Effector CD4-positive, alpha-beta T cell (primary cell): ENCODE measurements around the gene MVB12B.
"Not testable (repeated sequence)": the region's sequence is repeated elsewhere in the genome, so short reads cannot be mapped to it uniquely, and the experiment has no call there.

Experiments
- DNase-seq: peaks from one replicate; pipeline ENCODE4 v3.0.0-alpha.2; 2020

MVB12B gene

DNA sequence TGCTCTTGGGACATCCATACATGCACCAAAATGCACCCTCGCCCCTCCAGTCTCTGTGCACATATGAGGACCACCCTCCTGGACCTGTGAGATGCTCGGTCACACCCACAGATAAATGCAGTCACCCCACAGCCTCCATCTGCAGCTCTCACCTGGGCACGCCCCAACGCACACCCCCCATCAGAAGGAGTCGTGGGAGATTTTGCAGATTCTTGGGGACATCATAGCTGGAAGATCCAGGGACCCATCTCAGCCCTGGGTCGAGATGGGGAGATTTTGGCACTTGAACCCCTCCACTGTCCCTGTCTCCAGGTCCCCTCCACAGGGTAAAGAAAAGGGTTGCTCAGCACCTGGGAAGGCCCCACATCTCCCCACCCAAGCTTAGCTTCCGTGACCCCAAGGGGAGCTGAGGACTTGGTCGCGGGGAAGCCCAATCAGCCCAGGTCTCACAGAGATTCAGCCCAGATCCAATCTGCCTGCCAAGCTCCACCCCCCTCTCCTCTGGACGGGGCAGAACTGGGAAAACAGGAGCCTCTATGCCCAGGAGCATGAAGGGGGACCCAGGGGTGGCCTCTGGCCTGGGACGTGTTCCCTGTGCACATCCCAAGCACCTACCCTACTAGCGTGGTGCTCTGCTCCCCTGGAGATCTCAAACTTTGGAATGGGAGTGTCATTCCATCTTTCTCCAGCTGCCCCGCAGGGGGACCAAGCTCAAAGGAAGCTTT lies 197.9 kb downstream of the MVB12B start:
- DNase-seq, result no peak

DNA sequence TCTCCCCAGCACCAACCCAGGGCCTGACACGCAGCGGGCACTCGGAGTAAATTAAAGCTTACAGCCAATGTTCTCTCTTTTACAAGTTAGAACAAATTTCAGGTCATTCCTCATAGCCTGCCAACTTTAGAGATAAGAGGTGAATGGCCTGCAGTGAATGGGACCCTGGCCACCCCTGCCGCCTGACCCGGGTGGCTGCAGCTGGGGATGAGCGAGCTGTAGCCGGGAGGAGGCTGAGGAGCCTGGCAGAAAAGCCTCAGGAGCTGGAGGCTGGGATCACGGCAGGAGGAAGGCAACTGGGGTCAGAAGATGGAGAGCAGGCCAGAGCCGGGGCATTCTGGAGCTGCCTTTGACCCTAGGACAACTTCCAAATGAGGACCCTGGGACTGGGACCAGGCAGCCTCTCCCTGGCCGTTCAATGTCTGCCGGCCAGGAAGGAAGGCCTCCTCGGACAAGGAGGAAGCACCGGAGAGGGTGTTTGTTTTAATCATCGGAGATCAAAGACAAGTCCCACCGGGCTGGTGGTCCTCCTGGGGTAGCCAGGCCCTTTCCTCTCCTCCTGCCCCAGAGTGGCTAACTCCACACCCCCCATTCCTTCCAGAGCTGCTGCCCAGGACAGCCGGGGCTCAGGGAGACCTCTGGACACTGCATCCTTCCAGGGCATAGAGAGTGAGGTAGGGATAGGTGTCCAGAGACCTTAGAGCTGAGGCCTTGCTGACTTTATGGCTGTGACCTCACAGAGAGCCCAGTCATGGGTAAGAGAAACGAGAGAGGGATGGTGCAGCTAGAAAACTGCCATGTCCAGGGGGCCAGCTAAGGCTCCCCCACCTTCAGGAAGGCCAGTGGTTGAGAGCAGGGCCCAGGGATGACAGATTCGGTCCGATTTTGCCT lies 199.8 kb downstream of the MVB12B start:
- no peak for DNase-seq

DNA sequence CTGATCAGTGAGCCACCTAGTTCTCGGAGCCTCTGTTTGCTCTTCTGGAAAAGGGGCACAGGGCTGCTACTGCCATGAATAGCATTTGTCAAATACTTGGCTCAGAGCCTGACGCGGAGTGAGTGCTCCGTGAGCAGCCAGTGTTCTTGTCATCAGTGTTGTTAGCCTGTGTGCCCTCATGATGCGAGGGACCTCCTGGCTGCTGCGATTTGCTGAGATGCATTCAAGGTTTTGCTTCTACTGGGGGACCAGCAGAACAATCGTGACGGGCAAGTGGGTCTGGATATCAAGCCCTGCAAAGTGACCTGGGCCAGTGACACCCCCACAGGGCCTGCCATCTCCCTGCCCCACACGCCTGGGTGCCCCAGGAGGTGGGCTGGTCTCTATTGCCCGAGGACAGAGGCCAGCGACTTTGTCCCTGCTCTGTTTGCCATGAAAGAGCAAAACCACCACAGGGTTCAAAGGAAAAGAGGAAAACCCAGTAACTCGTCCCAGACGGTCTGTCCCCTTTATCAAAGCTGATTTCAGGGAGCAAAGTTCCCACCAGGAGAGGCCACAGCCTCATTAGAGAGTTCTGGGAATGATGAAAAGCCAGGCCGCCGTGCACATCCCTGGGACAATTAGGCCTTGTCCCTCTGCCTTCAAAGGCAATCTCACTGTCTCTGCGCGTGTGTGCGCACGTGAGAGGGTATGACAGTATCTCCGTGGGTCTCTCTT lies 200.6 kb downstream of the MVB12B start:
- DNase-seq, result no peak

DNA sequence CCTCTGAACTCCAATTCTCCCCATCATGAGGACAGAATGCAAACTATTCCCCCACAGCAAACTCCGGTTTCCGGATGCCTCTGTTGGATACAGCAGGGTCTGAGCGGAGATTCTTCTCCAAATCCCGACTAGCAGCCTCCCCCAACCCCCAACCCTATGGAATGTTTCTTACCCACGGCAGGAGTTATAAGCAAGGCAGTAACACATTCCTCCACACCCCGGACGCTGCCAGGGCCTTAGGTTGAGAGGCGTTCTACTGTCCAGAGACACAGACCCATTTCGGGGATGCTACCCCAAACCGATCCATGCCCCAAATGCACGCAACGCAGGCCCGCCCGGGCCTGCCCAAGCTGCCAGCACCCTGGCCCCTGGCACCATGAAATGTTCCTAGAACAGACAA lies 201.5 kb downstream of the MVB12B start:
- no peak for DNase-seq

DNA sequence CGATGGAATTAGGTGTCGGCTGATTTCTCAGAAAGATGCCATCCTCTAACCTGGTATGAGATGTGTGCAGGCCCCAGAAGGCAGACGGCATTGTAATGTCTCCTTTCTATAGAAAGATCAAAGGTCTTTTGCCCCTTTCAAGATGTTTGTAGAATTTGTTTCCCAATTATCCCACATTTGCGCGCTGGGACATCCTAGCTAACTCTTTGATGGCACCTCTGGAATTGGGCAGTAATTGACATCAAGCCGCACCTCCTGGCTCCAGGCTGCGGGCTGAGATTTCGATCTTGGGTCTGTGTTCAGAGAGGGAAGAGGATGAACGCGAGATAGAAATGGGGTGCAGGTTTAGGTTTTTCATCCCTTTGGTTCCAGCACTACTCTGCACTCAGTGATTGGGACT lies 202.3 kb downstream of the MVB12B start:
- no peak for DNase-seq

DNA sequence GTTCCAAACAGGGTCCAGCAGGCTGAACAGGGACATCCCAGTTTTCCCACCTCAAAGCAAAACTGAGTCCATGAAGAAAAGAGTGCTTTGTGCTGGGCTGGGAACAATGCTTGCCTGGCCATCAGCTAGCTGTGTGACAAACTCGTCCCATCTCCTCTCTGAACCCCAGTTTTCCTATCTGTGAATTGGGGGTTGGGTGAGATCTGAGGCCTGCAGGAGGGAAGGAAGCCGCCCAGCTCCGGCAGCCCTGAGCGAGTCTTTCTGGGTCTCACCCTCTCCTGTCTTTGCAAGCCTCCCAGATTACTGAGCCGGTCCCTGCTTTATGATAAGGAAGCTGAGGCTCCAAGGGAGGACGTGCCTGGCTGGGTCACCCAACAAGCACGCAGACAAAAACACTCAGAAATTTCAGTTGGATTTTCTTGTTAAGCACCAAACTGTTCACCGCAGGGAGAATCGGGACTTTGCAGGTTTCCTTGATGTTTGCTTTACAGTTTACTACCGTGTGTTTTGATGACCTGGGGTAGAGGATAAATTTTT lies 204.5 kb downstream of the MVB12B start:
- DNase-seq, result no peak

DNA sequence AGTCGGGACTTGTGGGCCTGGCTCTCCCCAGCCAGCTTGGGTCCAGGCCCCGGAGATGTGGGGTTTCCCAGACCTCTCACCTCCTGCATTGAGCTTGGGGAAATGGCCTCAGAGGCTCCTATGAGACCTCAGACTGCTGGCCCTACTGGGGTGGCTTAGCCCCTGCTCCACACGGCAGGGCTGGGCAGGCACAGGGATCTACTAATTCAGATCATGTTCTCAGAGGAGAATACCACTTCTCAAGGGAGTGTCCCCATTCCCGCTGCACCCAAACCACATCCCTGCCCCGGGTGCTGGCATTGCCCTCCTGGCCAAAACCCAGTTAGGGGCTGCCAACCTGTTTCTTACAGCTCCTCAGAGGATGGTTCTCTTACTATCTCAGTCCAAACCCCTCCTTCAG lies 205.0 kb downstream of the MVB12B start:
- DNase-seq, result no peak

DNA sequence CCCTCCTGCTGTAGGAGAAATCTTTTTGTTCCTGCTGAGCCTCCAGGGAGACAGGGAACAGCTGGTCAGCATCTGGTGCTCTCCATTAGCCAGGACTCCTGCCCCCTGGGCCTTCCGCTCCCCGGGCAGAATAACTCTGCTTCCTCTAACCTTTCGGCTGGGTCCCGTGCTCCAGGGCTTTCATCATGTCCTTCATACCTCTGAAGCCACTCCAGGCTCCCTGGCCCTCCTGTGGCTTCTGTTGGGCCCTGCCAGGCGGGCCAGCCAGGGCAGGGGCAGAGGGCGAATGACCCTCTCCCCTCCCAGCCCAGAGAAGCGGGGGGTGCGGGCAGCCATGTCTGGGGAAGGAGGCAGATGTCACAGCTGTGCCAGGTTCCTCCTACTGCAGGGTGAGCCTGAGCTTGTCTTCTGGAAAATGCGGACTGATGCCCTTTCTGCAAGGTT lies 205.4 kb downstream of the MVB12B start:
- no peak for DNase-seq

DNA sequence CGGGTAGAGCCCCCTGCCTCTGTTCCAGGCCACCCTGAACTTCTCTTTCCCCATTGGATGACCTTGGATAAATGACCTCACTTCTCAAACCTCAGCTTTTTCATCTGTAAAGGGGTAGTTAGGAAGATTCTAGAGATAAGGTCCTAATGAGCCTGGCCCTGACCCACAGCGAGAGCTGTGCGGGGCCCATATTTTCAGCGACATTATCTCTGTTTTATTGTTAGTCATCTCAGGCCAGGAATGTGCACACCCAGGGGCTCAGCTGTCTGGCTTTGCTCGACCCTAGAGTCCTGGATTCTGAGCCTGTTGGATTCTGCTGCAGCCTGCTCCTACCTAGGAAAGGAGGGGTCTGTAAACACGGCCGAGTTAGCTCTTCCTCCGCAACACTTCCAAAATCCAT lies 205.9 kb downstream of the MVB12B start:
- DNase-seq, result no peak

DNA sequence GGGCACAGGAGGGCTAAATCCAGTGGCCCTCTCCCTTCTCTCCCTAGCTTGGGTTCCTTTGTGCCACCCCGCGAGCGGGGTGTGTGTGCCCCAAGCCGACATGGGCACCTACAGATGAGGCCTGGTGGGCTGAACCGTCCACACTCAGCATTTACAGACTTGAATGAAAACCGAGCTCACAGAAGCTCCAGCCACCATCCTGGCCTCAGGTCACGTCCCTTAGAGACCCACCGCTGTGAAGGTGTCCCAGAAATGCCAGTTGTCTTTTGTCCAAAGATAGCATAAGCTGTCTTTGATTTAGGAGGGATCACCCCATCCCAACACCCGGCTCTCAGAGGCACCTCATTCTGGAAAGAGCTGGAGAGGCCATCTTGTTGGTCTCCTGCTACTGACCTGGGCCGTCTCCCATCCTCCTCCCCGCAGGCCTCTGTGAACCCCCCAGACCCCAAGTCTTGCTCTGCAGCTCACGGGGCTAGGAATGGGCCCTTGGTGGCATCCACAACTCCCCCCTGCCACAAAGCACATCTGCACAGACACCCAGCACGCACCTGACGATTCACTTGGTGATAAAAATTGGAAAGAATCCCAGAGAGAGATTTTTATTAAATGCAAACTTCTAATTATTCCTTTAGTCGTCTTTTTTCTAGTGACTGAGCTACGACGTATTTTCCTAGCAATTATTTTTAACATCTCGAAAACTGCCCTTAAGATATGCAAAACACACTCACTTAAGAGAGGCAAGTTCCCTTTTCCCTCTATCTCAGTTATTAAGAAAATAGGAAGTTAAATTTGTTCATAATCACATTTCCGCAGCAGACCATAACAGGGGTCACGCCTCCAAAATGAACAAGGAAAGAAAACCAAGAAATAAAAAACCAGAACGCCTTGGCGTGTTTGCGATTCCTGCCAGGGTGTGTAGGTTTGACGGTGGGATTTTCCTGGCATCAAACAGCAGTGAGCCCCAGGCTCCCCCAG lies 206.6 kb downstream of the MVB12B start:
- no peak for DNase-seq

DNA sequence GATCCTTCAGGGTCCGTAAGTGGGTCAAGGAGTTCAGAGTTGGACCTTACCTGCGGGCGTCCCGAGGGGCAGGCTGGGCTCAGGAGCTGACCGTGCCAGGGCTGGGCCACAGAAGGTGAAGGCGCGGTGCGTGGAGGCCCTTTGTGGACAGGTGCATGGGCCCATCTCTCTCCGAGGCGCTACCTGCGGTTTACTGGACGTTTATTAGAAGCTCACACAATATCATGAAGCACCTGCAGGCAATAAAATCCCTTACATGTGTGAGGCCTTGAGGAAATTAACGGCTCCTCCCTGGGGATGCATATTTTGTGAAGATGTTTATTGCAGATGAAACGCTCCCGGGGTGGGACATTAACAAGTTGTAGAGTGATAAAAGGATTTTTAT lies 207.3 kb downstream of the MVB12B start:
- no peak for DNase-seq

DNA sequence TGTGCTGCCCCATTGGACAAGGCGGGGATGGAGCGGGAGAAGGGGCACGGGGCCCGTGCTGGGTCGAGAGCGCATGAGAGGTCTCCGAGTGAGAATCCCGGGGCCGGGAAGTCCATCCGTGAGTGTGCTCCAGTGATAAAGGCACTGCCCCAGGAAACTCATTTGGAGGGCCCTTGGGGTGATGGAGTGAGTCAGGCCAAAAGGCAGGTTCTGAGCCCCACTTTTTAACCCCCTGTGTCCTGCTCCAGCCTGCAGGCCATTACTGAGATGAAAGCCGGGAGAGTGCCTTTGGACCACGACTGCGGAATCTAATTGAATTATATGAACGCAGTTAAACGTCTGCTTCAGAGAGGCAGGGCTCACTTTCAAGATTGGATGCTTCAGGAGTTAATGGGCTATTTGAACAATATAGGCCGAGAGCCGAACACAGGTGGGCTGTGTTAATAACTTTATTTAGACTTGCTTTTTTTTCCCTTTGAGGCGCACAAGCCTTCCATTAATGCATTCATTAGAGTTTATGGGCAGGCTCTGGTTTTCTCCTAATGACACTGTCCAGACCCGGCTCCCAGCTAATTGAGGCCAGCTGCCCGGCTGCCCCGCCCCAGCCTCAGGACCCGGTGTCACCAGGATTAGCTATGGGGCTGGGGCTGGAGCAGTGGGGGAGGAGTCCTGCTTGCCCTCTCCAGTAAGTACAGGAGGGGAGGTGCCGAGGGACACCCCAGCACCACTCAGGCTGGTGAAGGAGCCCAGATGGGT lies 208.0 kb downstream of the MVB12B start:
- no peak for DNase-seq

DNA sequence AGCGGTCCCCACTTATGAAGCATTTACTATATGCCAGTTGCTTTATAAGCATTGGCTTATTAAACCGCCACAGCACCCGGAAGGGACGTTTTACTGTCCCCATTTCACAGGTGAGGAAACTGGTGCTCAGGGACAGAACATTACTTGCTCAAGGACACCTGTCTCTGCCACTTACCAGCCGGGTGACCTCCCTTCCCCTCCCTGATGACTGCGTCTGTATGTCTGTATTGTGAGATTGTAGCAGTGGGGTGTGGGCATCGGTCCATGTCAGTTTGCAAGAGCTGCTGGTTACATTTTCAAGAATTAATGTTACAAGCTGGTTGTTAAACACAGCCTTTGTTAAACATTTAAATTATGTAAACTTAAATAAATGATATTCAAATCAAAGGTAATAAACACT lies 209.5 kb downstream of the MVB12B start:
- DNase-seq, result no peak

DNA sequence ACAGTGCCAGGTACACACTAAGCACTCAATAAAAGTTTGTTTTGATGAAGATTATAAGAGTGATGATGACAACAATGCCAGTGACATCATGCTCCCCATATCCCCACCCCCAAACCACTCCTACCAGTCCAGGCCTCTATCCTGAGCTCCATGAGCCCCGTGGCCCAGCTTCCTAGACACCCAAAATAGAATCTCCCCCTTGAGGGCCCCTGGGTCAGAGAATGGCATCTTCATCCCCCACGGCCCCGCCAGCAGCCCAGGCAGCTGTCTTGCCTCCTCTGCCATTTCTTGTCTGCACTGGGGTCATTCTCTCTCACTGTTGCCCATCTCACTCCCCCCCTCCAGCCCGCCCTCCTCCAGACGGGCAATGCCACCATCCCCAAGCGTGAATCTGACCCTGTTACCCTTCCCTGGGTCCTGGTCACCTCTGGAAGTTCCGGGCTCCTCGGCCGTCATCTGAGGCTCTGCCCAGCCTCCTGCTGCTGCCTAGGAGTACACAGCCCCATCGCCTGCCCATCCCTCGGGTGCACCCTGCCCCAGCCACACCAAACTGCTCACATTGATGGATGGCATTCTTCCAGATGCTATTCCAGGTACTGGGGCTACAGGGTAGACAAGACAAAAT lies 210.3 kb downstream of the MVB12B start:
- no peak for DNase-seq

DNA sequence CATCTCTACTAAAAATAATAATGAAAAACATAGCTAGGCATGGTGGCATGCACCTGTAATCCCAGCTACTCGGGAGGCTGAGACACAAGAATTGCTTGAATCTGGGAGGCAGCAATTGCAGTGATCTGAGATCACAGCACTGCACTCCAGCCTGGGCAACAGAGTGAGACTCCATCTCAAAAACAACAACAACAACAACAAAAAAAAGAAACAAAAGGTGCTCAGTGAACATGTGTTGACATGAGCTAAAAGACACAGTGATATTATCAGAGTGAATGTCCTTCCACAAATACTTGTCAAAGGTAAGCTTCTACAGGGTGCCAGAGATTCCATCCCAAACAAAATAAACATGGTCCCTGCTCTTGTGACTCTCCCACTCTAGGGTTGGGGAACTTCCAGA lies 211.9 kb downstream of the MVB12B start:
- no peak for DNase-seq

DNA sequence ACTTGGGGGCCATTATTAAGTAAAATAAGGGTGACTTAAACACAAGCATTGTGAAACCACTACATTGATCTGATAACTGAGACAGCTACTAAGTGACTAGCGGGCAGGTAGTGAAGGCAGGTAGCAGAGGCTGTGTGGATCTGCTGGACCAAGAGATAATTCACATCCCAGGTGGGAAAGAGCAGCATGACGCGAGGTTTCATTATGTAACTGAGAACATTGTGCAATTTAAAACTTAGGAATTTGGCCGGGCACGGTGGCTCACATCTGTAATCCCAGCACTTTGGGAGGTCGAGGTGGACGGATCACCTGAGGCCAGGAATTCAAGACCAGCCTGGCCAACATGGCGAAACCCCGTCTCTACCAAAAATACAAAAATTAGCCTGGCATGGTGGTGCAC lies 213.8 kb downstream of the MVB12B start:
- not testable (repeated sequence) for DNase-seq

DNA sequence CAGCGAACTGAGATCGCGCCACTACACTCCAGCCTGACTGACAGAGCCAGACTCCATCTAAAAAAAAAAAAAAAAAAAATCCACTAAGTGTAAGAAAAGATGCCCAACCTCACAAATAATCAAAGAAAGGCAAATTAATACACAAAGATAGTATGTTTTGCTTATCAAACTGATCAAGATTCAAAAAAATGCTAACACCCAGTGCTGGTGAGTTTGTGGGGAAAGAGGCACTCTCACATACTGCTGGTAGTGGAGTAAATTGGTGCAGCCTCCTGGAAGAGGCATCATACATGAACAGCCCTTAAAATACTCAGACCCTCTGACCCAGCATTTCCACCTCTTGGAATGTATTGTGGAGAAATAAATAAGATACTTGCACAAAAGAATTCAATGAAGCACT lies 216.9 kb downstream of the MVB12B start:
- DNase-seq, result no peak

DNA sequence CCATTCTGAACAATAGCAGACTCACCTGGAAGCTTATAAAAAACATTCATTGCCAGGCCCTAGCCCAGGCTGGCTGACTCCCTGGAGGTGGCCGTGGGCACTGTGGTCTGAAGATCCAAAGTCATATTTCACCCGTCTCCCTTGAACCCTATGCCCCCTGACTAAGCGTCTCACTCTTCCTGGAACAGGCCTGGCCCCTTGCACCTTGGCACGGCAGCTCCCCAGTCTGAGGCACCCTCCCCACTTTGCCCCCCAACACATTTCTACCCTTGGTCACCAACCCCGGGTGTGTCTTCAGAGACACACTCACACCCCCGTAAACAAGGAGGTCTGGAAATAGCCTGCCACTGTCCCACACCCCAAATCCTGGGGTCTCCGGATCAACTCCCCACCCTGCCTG lies 218.5 kb downstream of the MVB12B start:
- no peak for DNase-seq

DNA sequence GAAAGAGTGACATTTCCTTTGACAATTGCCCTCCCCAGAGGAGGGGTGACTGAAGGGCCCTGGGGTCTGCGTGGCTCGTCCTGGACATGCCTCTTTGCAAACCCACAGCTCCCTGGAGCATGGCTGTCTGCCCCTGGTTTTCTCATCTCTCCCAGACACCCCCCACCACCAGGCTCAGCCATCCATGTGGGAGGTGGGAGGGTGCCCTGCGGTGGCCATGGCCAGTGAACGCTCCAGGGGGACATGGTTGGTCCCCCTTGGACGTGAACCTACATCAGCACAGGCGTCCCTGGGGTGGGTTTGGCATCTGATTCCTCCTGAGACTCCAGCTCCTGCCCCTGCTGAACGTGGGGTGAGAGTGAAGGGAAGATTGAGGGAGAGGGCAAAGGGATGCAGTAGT lies 219.4 kb downstream of the MVB12B start:
- DNase-seq, result no peak

DNA sequence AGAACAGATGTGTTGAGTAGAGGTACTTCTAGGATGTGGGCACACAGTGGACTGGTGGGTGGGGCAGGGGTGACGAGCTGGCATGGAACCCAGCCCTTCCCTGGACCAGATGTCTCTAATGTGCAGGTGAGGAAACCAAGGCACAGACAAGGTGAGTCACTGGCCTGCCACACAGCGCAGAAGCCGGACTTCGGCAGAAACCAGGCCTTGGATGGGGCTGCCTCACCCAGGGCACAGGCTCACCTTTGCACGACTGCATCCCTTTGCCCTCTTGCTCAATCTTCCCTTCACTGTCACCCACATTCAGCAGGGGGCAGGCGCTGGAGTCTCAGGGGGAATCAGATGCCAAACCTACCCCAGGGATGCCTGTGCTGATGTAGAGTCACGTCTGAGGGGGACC lies 221.7 kb downstream of the MVB12B start:
- DNase-seq, result no peak
